Putamen (tissue), 1 donor: ENCODE results near the gene KCP.

Experiments
- DNase-seq: peaks from one replicate; pipeline ENCODE4 v3.0.0-alpha.2; 2016; ENCODE audit warnings: low spot score

Gene KCP

GRCh38 chr7:128939075-128939860, 28.8 kb upstream of the KCP start:
- no peak for DNase-seq

DNA sequence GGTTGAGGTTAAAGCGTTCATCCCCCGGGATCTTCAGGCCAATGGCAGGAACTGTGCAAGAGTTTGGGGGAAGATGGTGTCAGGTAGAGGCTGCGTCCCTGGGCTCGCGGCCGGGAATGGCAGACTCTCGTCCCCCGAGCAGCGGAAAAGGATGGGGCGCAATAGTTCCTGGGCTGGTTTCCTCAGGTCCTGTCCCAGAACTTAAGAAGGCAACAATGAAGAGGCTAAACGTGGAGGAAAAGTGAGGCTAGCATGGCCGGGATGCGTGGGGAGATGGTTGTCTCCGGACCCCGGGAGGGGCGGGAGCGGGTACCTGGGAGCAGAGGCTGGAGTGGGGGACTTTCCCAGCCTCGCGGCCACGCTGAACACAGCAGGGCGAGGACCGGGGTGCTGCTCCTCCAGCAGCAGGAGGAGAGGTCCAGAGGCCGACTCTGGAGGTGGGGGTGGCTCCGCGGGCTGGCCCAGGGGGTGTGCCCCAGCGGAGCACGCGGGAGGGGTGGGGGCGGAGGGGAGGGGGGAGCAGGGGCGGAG, 28.1 kb upstream of the KCP start:
- no peak for DNase-seq

GRCh38 chr7:128937647-128938543, 27.4 kb upstream of the KCP start, which contains the start of gene IRF5:
Gene IRF5 (plus strand): TSS chr7:128937927. CDS start chr7:128942082, 4,155 bp downstream.
- no peak for DNase-seq

DNA sequence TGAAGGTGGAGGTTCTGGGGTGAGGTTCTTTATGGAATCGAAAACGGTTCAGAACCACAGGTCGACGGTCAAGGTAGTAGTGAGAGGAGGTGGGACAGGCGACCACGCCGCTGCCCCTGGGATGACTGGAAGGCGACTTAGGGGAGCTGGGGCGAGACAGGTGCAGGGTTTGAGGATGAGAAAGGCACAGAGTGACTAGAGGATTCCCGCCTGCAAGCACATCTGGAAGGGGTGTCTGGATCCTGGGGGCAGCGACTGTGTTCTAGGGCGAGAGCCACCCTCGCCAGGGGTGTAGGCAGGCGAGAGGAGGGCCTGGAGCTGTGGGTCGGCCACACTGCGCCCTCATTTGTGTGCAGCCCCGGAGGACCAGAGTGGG, 26.8 kb upstream of the KCP start:
- DNase-seq = no peak

DNA sequence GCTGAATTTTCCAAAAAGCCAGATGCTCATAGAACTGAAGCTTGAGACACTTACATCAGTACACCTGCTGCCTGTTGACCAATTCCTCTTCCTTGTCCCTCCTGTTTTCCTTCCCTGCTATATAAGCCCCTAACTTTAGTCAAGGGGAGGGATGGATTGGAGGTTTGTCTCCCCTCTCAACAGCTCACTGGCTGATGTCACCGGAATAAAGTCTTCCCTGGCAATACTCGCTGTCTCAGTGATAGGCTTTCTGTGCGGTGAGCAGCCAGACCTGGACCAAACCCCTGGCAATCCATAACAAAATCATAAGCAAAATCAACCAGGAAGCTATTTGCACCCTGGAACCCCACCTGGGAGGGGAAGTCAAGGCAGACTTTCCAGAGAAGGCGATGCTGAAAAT, 26.3 kb upstream of the KCP start:
- DNase-seq = no peak

DNA sequence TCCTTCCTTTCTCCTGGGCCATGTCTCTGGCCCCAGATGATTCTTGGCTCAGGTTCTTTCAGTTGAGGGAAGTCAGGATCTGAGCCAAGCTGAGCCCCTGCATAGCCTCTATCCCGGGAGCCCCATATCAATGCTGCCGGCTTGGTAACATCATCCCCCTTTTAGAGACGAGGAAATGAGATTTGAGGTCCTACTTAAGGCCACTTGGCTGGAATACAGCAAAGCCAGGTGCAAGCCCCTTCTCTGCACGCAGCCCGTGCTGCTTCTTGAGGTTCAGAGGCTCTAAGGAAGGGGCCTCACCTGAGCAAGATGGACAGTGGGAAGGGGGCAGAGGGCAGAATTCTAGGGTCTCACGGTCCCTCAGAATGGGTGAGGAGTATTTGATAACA, 24.8 kb upstream of the KCP start:
- no peak for DNase-seq

GRCh38 chr7:128934361-128935341, 24.1 kb upstream of the KCP start:
- no peak for DNase-seq

GRCh38 chr7:128933180-128933891, 22.8 kb upstream of the KCP start:
- DNase-seq = no peak

GRCh38 chr7:128932862-128933179, 22.3 kb upstream of the KCP start:
- no peak for DNase-seq

DNA sequence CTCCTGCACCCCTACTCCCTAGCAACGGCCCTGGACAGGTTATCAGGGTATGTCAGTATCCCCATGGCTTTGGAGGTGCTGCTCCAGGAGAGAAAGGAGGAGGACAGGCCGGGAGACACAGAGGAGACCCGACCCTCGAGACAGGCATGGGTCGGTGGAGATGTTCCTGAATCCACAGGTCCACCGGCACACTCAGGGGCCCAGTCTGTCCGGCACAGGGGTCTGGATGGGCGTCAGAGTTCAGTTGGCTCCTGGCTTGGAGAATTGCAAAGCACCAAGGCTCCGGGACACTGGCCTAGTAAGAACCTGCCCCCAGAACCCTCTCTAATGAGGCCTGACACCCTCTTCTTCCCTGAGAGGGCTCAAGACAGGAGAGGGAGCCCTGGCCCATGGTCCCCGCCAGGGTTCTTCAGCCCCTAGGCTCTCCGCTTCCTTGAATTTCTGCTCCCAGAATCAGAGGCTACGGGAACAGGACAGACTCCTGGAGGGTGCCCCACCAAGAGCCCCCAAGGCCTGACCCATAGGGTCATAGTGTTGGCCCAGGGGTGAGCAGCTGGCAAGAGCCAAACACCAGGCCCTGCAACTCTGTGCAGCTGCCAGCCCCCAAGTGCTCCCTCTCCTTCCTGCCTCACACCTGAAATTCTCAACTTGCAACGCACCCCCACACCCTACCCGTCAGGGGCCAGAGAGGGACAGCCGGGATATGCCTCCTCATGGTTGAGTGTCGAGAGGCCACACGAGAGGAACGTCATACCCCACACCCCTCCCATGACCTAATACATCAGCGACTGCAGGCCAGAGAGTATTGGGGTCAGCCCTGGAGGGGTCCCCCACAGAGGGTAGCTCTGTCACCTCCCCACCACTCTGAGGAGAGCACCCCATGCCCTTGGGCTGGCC, 21.7 kb upstream of the KCP start:
- DNase-seq = no peak

DNA sequence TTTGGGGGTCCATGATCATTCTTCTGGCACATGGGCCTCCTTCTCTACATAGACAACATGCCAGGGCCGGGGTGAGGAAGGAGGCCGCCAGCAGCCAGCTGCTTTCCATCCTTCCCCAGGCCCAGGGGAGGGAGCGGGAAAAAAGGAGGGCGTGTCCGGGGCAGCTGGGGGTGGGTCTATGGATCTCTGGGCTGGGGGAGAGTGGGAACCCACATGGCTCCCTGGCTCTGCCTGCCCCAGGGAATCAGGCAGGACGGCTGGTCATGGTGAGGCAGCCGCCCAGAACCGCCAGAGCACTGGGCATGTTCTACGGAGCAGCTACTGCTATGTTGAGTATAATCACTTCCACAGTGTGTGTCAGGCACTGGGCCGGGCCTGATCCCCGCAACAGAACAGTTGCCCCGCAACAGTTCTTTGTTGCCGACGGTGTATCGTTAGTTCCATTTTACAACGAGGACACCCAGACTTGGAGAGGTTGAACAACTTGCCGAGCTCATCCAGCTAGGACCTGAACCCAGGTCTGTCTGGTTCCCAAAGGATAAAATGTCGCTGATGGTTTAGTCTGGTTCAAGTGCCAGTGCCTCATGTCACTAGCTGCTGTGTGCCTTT, 20.8 kb upstream of the KCP start:
- DNase-seq = no peak

- no peak for DNase-seq
These were observed 18.6 kb upstream of the KCP start for GRCh38 chr7:128928882-128929788.

GRCh38 chr7:128928159-128928813, 17.8 kb upstream of the KCP start:
- no peak for DNase-seq

DNA sequence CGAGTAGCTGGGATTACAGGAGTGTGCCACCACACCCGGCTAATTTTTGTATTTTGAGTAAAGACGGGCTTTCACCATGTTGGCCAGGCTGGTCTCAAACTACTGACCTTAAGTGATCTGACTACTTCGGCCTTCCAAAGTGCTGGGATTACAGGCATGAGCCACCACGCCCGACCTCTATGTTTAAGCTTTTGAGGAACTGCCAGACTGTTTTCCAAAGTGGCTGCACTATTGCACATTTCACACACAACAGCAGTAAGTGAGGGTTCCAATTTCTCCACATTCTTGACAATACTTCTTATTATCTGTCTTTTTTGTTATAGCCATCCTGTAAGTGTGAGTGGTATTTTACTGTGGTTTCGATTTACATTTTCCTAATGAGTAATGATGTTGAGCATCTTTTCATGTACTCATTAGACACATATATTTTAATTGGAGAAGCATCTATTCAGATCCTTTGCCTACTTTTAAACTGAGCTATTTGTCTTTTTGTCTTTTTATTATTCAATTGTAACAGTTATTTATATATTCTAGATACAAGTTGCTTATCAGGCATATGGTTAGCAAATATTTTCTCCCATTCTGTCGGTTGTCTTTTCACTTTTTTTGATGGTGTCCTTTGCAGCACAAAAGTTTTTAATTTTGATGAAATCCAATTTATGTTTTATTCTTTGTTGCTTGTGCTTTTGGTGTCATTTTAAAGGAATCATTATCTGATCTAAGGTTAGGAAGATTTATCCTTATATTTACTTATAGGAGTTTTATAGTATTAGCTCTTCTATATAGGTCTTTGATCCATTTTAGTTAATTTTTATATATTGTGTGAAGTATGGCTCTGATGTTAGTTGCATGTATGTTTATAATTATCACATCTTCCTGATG, 14.4 kb upstream of the KCP start:
- no peak for DNase-seq

DNA sequence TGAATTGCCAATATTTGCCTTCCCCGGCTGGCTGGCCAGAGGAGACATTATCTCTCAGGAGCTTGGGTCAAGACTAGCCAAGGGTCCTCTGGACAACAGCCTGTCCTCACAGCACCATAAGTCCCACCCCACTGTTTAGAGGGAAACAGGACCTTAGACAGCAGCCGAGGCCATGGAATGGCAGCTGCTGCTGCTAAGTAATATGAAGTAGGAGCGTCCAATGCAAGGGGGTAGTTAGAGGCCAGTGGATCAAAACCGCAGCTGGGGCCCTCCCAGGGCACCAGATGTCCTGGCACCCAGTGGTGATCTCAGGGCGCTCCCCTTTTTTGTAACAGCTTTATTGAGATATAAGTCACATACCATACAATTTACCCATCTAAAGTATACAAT, 12.9 kb upstream of the KCP start:
- no peak for DNase-seq

DNA sequence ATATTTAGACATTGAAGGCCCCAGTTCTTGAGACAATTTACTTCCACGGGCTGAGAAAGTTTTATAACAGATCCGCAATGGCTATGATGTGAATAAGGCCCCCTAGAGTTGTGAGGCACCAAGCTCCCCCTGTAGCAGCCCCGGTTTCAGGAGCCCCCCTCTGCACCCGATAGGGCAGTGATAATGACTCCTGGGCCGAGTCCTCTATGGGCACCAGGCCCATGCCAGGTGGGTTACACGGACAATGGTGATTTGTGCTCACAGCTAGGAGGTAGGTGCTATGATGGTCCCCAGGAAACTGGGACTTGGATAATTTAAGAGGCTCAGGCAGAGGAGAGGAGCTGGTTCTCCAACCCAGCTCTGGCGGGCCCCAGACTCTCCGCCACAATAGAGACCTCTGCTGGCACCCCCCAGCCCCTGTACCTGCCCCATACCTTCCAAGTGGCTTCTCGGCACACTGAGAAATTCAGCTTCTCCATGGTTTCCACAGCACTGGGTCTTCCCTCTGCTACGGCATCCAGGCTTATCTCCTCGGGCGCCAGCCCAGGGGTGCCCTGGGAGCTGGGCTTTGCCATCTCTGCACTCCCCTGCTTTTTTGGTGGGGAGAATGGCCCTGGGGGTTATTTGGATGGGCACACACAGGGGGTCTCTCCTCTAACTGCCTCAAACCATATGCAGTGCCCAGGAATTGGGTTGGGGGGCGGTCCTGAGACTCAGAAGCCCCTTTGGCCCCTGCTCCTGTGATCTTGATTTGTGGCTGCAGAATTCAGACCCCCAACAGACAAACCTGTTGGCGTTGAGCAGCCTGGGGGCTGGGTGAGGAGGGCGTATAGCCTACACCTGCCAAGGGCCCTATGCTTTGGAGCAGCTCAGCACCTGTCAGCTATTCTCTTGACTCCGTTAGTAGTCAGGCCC, 12.2 kb upstream of the KCP start:
- DNase-seq = no peak
